Right cardiac atrium (tissue), 5 donors: ENCODE data around the gene ZMYND15. TPM values are rescaled to one million over a fixed set of nuclear protein-coding genes. Genes with fewer than 3 reads are reported as not detected.
A peak's percentile ranks its signal among the peaks of the same experiment; 100 is the strongest.

Source experiments
- ATAC-seq, 2 donors: fragments of 200-7000 bp; cut with Tn5 transposase; one replicate each; pipeline versions ENCODE4 v1.8.0 to v1.9.1; 2020; ENCODE audit warnings: moderate library complexity in 2 of 2, mild to moderate bottlenecking in 1 of 2
- DNase-seq, 3 donors: peaks; one replicate each; pipeline ENCODE4 v3.0.0-alpha.2; 2020
- H3K27ac ChIP-seq: one replicate; pipeline ENCODE4 v1.5.1; 2013; ENCODE audit warnings: mild to moderate bottlenecking, low read length, control low read depth, moderate library complexity
- H3K27me3 ChIP-seq: one replicate; pipeline ENCODE4 v1.6.1; 2013; ENCODE audit not compliant: control insufficient read depth, insufficient read depth
- H3K4me1 ChIP-seq: one replicate; pipeline ENCODE4 v1.6.1; 2013; ENCODE audit warnings: low read length; ENCODE audit not compliant: control insufficient read depth, insufficient read depth
- H3K4me3 ChIP-seq: one replicate; pipeline ENCODE4 v1.5.1; 2013; ENCODE audit warnings: low read length, control low read depth
- H3K9me3 ChIP-seq: one replicate; pipeline ENCODE4 v1.6.1; 2013; ENCODE audit warnings: low read length; ENCODE audit not compliant: control insufficient read depth
- WGBS: extraction: QIAGEN DNeasy Blood & Tissue Kit; methylation state at CpG from one replicate; pipeline ENCODE4 v1.1.7; 2013; 5-methylcytosine and 5-hydroxymethylcytosine counted together
- intact Hi-C, 4 donors: fragments of 100-400 bp; cut with DNase I; formaldehyde crosslinking; loops; one replicate each; pipeline versions ENCODE4 v1.11.0 to v1.14.0; 2022 to 2023
- polyA plus RNA-seq: library from polyadenylated mRNA; stranded (reverse); fragments of 200-250 nt; gene quantifications from one replicate; pipeline ENCODE4 v1.2.3, GENCODE V29; 2013
- total RNA-seq, 4 donors: library from RNA; stranded (reverse); fragmentation: NEBNext Ultra II Directional; extraction: Animal tissue kit (Norgen Biotek cat#: 25700); gene quantifications; one replicate each; pipeline ENCODE4 v1.2.1, GENCODE V29; 2021
- donor health status: healthy with polysubstance abuse.
- donor health status: DM: no; HTN: yes; CAD: no.
- donor health status: DM: no; HTN: no; CAD: no.
- donor health status: DM: no; HTN: yes; CAD: no; lungs with severe emphysema.
- donor health status: DM: yes; HTN: yes; CAD: no.

Gene ZMYND15
- total and polyA plus RNA-seq, 5 donors = 0.20 to 0.53 (median 0.26) TPM

DNA sequence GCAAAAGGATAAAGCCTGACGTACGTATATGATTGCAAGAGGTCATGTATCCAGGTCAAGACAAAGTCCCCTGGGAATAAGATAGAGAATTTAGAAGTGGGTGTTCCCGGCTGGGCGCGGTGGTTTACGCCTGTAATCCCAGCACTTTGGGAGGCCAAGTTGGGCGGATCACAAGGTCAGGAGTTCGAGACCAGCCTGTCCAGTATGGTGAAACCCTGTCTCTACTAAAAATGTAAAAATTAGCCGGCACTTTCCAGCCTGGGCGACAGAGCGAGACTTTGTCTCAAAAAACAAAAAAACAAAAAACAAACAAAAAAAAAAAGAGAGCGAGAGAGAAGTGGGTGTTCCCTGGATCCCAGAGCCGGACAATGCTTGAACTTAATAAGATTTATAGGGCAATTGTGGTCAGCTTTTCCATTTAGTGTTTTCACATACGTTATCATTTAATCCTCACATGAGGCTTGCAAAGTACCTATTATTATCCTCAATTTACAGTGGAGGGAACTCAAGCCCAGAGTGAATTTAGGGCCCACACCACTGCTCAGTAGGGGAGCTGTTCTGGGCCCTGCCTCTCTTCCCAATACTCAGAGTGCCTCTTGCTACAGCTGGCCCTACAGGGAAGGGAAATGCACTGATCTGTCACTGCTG is 48.6 kb downstream of the ZMYND15 start:
- no peak overlapping the region for H3K27ac ChIP-seq
- 81% methylated on average over 14 of the region's 14 CpGs for WGBS
- peak in 1 of 3 donors; percentile 44 for DNase-seq
- no peak for ATAC-seq
- no peak overlapping the region for H3K4me3 ChIP-seq
- H3K9me3 ChIP-seq = no peaks in the 10 kb centered on the region
- intact Hi-C loops = loop anchor here in 3 of 4 donors (2.0 to 5.0 kb wide), 2 partner anchors 99 to 103 kb away; no protein-coding TSS in a partner anchor
- H3K27me3 ChIP-seq = no peaks in the 10 kb centered on the region
- H3K4me1 ChIP-seq = no peaks in the 10 kb centered on the region

GRCh38 chr17:4788807-4789700 is 49.4 kb downstream of the ZMYND15 start, which contains the start of gene GLTPD2:
TSS of gene GLTPD2 (plus strand) at chr17:4788964. CDS start at chr17:4789012, 48 bp downstream.
- DNase-seq = peak in 1 of 3 donors; percentile 64
- H3K4me1 ChIP-seq = no peaks in the 10 kb centered on the region

DNA sequence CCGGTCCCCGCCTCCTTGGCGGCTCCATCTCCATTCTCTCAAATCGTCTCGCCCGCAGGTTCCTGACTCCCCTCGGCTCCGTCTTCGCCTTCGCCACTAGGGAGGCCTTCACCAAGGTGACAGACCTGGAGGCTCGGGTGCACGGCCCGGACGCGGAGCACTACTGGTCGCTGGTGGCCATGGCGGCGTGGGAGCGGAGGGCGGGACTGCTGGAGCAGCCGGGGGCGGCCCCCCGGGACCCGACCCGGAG is 50.0 kb downstream of the ZMYND15 start:
- peak overlapping the region; percentile 85 for H3K27ac ChIP-seq
- peak overlapping the region; percentile 59 for H3K4me3 ChIP-seq
- intact Hi-C loops = loop anchor here in 3 of 4 donors (2.0 to 5.0 kb wide), 2 partner anchors 98 to 101 kb away; no protein-coding TSS in a partner anchor
- H3K27me3 ChIP-seq = no peaks in the 10 kb centered on the region
- no peak for DNase-seq
- no peak for ATAC-seq
- H3K9me3 ChIP-seq = no peaks in the 10 kb centered on the region
- WGBS = under 1% methylated on average over 25 of the region's 25 CpGs
- H3K4me1 ChIP-seq = no peaks in the 10 kb centered on the region

More at GRCh38 chr17:4788807-4789700, 49.4 kb downstream of the ZMYND15 start, which contains the start of gene GLTPD2:
- intact Hi-C loops = loop anchor here in 3 of 4 donors (2.0 to 5.0 kb wide), 2 partner anchors 98 to 102 kb away; no protein-coding TSS in a partner anchor
- Histone ChIP-seq H3K27me3 (no peaks in the 10 kb centered on the region), H3K4me3 (peak within 1 kb of the TSS; percentile 59), H3K27ac (peak within 1 kb of the TSS; percentile 85), H3K9me3 (no peaks in the 10 kb centered on the region)
- WGBS = 42% methylated on average over 62 of the region's 62 CpGs
- no peak for ATAC-seq

GRCh38 chr17:4789951-4790704 is 50.5 kb downstream of the ZMYND15 start:
- WGBS = under 1% methylated on average over 91 of the region's 91 CpGs
- H3K4me1 ChIP-seq = no peaks in the 10 kb centered on the region
- peak overlapping the region; percentile 85 for H3K27ac ChIP-seq
- ATAC-seq = peak; percentile 95 to 96
- intact Hi-C loops = loop anchor here (2.0 to 10.0 kb wide), 3 partner anchors 95 to 101 kb away; no protein-coding TSS in a partner anchor
- peak overlapping the region; percentile 59 for H3K4me3 ChIP-seq
- no peaks in the 10 kb centered on the region for H3K9me3 ChIP-seq
- H3K27me3 ChIP-seq = no peaks in the 10 kb centered on the region
- DNase-seq = peak; percentile 85 to 95 (median 94)

- peak in 1 of 3 donors; percentile 2 for DNase-seq
- Histone ChIP-seq H3K4me3 (peak overlapping the region; percentile 59), H3K27me3 (no peaks in the 10 kb centered on the region), H3K9me3 (no peaks in the 10 kb centered on the region), H3K4me1 (no peaks in the 10 kb centered on the region), H3K27ac (peak overlapping the region; percentile 85)
- ATAC-seq = no peak
- intact Hi-C loops = loop anchor here in 1 of 4 donors (10.0 kb wide), 1 partner anchor 94 kb away; no protein-coding TSS in a partner anchor
- 54% methylated on average over 7 of the region's 7 CpGs for WGBS
Observed at GRCh38 chr17:4790705-4791088, 51.1 kb downstream of the ZMYND15 start.

DNA sequence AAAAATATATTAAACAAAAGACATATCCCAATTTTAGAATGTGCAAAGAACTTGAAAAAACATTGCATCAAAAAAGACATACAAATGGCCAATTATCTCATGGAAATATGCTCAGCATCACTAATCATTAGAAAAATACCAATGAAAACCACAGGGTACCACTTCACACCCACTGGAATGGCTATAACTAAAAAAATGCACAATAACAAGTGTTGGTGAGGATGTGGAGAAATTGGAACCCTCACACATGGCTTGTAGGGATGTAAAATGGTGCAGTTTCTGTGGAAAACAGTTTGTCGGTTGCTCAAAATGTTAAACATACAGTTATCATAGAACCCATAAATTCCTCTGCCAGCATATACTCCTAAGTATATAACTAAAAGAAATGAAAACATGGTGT is 55.5 kb downstream of the ZMYND15 start:
- H3K9me3 ChIP-seq = no peaks in the 10 kb centered on the region
- H3K4me1 ChIP-seq = no peaks in the 10 kb centered on the region
- DNase-seq (no peak), ATAC-seq (no peak)
- 90% methylated on average over 1 of the region's 1 CpG for WGBS
- no peaks in the 10 kb centered on the region for H3K27me3 ChIP-seq
- no peak overlapping the region for H3K4me3 ChIP-seq
- no peak overlapping the region for H3K27ac ChIP-seq
- intact Hi-C loops = loop anchor here in 1 of 4 donors (10.0 kb wide), 1 partner anchor 90 kb away; no protein-coding TSS in a partner anchor

Other genes starting within 250 kb of the ZMYND15 start
- 10 to 100 TPM in 2 of 4 donors, 1 to 10 TPM in 2; 9.6 to 12.7 (median 10.3) TPM for gene SPNS2, start 241.0 kb upstream of the ZMYND15 start, total RNA-seq
- gene SPNS2, start 241.0 kb upstream of the ZMYND15 start, polyA plus RNA-seq = 16.2 TPM
- 10 to 100 TPM; 18.4 to 28.5 (median 23.1) TPM for gene MYBBP1A, start 184.4 kb upstream of the ZMYND15 start, total RNA-seq
- 15.9 TPM for gene MYBBP1A, start 184.4 kb upstream of the ZMYND15 start, polyA plus RNA-seq
- gene GGT6, start 179.3 kb upstream of the ZMYND15 start, total RNA-seq = not detected
- not detected for gene GGT6, start 179.3 kb upstream of the ZMYND15 start, polyA plus RNA-seq
- 10 to 100 TPM; 10.7 to 20.8 (median 14.2) TPM for gene SMTNL2, start 155.3 kb upstream of the ZMYND15 start, total RNA-seq
- 5.8 TPM for gene SMTNL2, start 155.3 kb upstream of the ZMYND15 start, polyA plus RNA-seq
- 1 to 10 TPM in 2 of 4 donors, under 1 TPM in 1, not detected in 1; 0.91 to 2.0 (median 1.0) TPM for gene ALOX15, start 98.2 kb upstream of the ZMYND15 start, total RNA-seq
- 0.05 TPM for gene ALOX15, start 98.2 kb upstream of the ZMYND15 start, polyA plus RNA-seq
- 10 to 100 TPM; 29.7 to 40.9 (median 36.7) TPM for gene PELP1, start 35.7 kb upstream of the ZMYND15 start, total RNA-seq
- 21.1 TPM for gene PELP1, start 35.7 kb upstream of the ZMYND15 start, polyA plus RNA-seq
- 10 to 100 TPM; 21.6 to 35.1 (median 25.5) TPM for gene ARRB2, start 29.2 kb upstream of the ZMYND15 start, total RNA-seq
- 17.0 TPM for gene ARRB2, start 29.2 kb upstream of the ZMYND15 start, polyA plus RNA-seq
- gene MED11, start 8.4 kb upstream of the ZMYND15 start, total RNA-seq = 10 to 100 TPM; 17.8 to 21.6 (median 21.0) TPM
- 47.6 TPM for gene MED11, start 8.4 kb upstream of the ZMYND15 start, polyA plus RNA-seq
- 1 to 10 TPM; 5.0 to 6.3 (median 5.5) TPM for gene CXCL16, start 95 bp downstream of the ZMYND15 start, total RNA-seq
- gene CXCL16, start 95 bp downstream of the ZMYND15 start, polyA plus RNA-seq = 2.5 TPM
- not detected for gene TM4SF5, start 32.1 kb downstream of the ZMYND15 start, total RNA-seq
- not detected for gene TM4SF5, start 32.1 kb downstream of the ZMYND15 start, polyA plus RNA-seq
- gene VMO1, start 46.5 kb downstream of the ZMYND15 start, total RNA-seq = 1 to 10 TPM in 3 of 4 donors, under 1 TPM in 1; 0.45 to 1.6 (median 1.4) TPM
- gene VMO1, start 46.5 kb downstream of the ZMYND15 start, polyA plus RNA-seq = 0.70 TPM
- not detected for gene GLTPD2, start 49.1 kb downstream of the ZMYND15 start, total RNA-seq
- not detected for gene GLTPD2, start 49.1 kb downstream of the ZMYND15 start, polyA plus RNA-seq
- gene PSMB6, start 56.3 kb downstream of the ZMYND15 start, total RNA-seq = 100 to 1,000 TPM; 149 to 163 (median 151) TPM
- 234 TPM for gene PSMB6, start 56.3 kb downstream of the ZMYND15 start, polyA plus RNA-seq
- gene PLD2, start 67.3 kb downstream of the ZMYND15 start, total RNA-seq = 10 to 100 TPM; 12.0 to 15.3 (median 13.4) TPM
- 10.0 TPM for gene PLD2, start 67.3 kb downstream of the ZMYND15 start, polyA plus RNA-seq
- gene MINK1, start 93.5 kb downstream of the ZMYND15 start, total RNA-seq = 10 to 100 TPM; 44.5 to 54.7 (median 49.3) TPM
- 31.1 TPM for gene MINK1, start 93.5 kb downstream of the ZMYND15 start, polyA plus RNA-seq
- gene C17orf107, start 159.7 kb downstream of the ZMYND15 start, total RNA-seq = 1 to 10 TPM; 2.7 to 3.3 (median 2.8) TPM
- gene C17orf107, start 159.7 kb downstream of the ZMYND15 start, polyA plus RNA-seq = 3.6 TPM
- 100 to 1,000 TPM in 1 of 4 donors, 10 to 100 TPM in 3; 57.6 to 106 (median 68.9) TPM for gene CHRNE, start 163.3 kb downstream of the ZMYND15 start, total RNA-seq
- 63.6 TPM for gene CHRNE, start 163.3 kb downstream of the ZMYND15 start, polyA plus RNA-seq
- gene GP1BA, start 192.4 kb downstream of the ZMYND15 start, total RNA-seq = under 1 TPM in 1 of 4 donors, not detected in 3; 0.23 TPM
- gene GP1BA, start 192.4 kb downstream of the ZMYND15 start, polyA plus RNA-seq = 0.16 TPM
- 100 to 1,000 TPM; 162 to 230 (median 202) TPM for gene SLC25A11, start 200.2 kb downstream of the ZMYND15 start, total RNA-seq
- gene SLC25A11, start 200.2 kb downstream of the ZMYND15 start, polyA plus RNA-seq = 200 TPM
- gene RNF167, start 200.4 kb downstream of the ZMYND15 start, total RNA-seq = 100 to 1,000 TPM in 1 of 4 donors, 10 to 100 TPM in 3; 76.6 to 108 (median 87.5) TPM
- gene RNF167, start 200.4 kb downstream of the ZMYND15 start, polyA plus RNA-seq = 124 TPM
- gene PFN1, start 208.7 kb downstream of the ZMYND15 start, total RNA-seq = 100 to 1,000 TPM; 148 to 229 (median 201) TPM
- gene PFN1, start 208.7 kb downstream of the ZMYND15 start, polyA plus RNA-seq = 180 TPM
- 100 to 1,000 TPM; 198 to 695 (median 246) TPM for gene ENO3, start 211.3 kb downstream of the ZMYND15 start, total RNA-seq
- gene ENO3, start 211.3 kb downstream of the ZMYND15 start, polyA plus RNA-seq = 455 TPM
- gene SPAG7, start 228.0 kb downstream of the ZMYND15 start, total RNA-seq = 100 to 1,000 TPM; 106 to 133 (median 117) TPM
- gene SPAG7, start 228.0 kb downstream of the ZMYND15 start, polyA plus RNA-seq = 164 TPM
- gene CAMTA2, start 247.8 kb downstream of the ZMYND15 start, total RNA-seq = 10 to 100 TPM; 35.3 to 44.4 (median 40.3) TPM
- gene CAMTA2, start 247.8 kb downstream of the ZMYND15 start, polyA plus RNA-seq = 43.5 TPM